ENCODE data around the gene ZNF831. TPM values are rescaled to one million over a fixed set of nuclear protein-coding genes. Genes with fewer than 3 reads are reported as not detected.

Gene ZNF831
- total RNA-seq, 1 donor from 2014 or later: 1.0 TPM

- intact Hi-C loops (cut with DNase I): no loop called here
Measured at GRCh38 chr20:59232618-59233017, 69.0 kb downstream of the ZNF831 start.

GRCh38 chr20:59235226-59235625 lies 71.6 kb downstream of the ZNF831 start:
- Histone ChIP-seq H3K4me1 (no peaks in the 10 kb centered on the region), H3K27me3 (ENCODE audit: low read depth) (peaks cover 6% of the 10 kb centered on the region), H3K4me3 (no peak overlapping the region), H3K27ac (no peak overlapping the region), H3K9me3 (no peaks in the 10 kb centered on the region), H3K36me3 (no peaks in the 10 kb centered on the region)
- no peak for ATAC-seq
- intact Hi-C loops (cut with DNase I): no loop called here
- no peak for TF ChIP-seq CTCF (IDR thresholded peaks at IDR 0.05)
- no peak for DNase-seq

More at GRCh38 chr20:59232618-59233017, 69.0 kb downstream of the ZNF831 start:
- H3K27ac ChIP-seq: no peak overlapping the region
- TF ChIP-seq CTCF (IDR thresholded peaks at IDR 0.05): no peak
- peaks cover 13% of the 10 kb centered on the region for H3K27me3 ChIP-seq (ENCODE audit: low read depth)
- no peak for DNase-seq
- ATAC-seq: no peak
- no peaks in the 10 kb centered on the region for H3K9me3 ChIP-seq
- no peaks in the 10 kb centered on the region for H3K36me3 ChIP-seq
- no peaks in the 10 kb centered on the region for H3K4me1 ChIP-seq
- H3K4me3 ChIP-seq: no peak overlapping the region

GRCh38 chr20:59240006-59240405 lies 76.4 kb downstream of the ZNF831 start:
- Histone ChIP-seq H3K9me3 (no peaks in the 10 kb centered on the region), H3K4me1 (no peaks in the 10 kb centered on the region), H3K4me3 (no peak overlapping the region), H3K27me3 (ENCODE audit: low read depth) (peaks cover 1% of the 10 kb centered on the region), H3K27ac (no peak overlapping the region), H3K36me3 (no peaks in the 10 kb centered on the region)
- no peak for ATAC-seq
- intact Hi-C loops (cut with DNase I): no loop called here
- DNase-seq: no peak
- TF ChIP-seq CTCF (IDR thresholded peaks at IDR 0.05): no peak

GRCh38 chr20:59242714-59243626 lies 79.3 kb downstream of the ZNF831 start:
- H3K4me3 ChIP-seq: no peak overlapping the region

More at GRCh38 chr20:59242714-59243626, 79.3 kb downstream of the ZNF831 start:
- ATAC-seq (no peak), DNase-seq (no peak)
- Histone ChIP-seq H3K36me3 (no peaks in the 10 kb centered on the region), H3K27ac (no peak overlapping the region), H3K27me3 (ENCODE audit: low read depth) (peaks cover 6% of the 10 kb centered on the region), H3K9me3 (no peaks in the 10 kb centered on the region), H3K4me1 (no peaks in the 10 kb centered on the region)
- intact Hi-C loops (cut with DNase I): no loop called here
- TF ChIP-seq CTCF (IDR thresholded peaks at IDR 0.05): no peak
